NCI-H2029 treated with DMSO at 0.1 percent for 48 hours (cell line): ENCODE results near the gene SLC9A1.
"Not testable (repeated sequence)": the region's sequence is repeated elsewhere in the genome, so short reads cannot be mapped to it uniquely, and the experiment has no call there.

Experiments used
- DNase-seq: peaks from one replicate; lab custom pipeline; 2025; lab: John Stamatoyannopoulos, UW

Gene SLC9A1

DNA sequence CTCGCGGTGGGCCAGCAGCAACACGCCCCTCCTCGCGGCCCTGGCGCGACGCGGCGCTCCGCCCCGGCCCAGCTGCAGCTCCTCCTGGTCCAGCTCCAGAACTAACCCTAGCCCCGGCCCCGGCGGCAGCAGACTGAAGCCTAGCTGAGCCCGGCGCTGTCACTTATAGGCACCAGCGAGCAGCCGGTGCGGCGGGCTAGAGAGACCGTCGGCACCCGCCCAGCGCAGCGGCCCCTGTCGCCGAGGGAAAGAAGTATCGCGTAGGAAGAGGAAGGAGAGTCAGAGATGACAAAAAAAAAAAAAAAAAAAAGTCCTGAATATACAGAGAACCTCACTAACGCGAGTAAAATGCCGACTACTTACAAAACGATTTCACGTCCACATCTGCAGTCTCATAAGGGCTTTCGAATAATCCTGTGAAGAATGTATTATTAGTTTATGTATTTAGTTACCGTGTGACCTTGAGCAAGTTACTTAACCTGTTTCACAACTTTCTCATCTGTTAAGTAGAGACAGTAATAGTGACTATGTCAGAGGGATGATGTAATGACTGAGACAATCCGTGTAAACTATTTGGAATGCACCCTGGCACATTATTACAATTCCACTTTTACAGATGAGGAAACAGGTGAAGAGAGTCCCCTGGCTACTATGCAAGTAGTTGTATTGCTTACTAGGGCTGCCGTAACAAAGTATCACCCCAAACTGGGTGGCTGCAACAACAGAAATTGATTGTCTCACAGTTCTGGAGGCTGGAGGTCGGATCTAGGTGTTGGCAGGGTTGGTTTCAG, at the start of gene SLC9A1:
TSS of gene SLC9A1 (minus strand) at position 135 of the 791 bp plus-strand sequence. CDS start 791 bp downstream, outside the sequence.
- DNase-seq, result peak; percentile 75

- DNase-seq, result no peak
These were observed 49.0 kb upstream of the SLC9A1 start for GRCh38 chr1:27203946-27204345.

DNA sequence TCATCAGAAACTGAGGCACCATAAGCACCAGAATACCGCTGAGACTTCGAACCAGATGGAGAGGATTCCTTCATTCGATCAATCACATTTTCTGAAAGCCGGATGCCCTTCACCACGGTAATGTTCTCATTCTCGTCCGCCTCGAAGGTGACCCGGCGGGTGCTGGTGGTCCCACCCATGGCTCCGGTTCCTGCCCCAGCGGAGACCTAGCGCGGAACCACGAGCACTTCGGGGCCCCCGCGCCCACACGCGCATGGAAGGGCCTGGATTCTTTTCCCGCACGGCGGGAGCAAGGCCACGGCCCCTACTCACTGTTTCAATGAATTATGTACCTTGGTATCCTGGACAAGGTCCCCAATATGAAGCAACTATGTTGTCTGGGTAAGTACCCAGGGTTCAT, 46.4 kb upstream of the SLC9A1 start:
- DNase-seq, result no peak

DNA sequence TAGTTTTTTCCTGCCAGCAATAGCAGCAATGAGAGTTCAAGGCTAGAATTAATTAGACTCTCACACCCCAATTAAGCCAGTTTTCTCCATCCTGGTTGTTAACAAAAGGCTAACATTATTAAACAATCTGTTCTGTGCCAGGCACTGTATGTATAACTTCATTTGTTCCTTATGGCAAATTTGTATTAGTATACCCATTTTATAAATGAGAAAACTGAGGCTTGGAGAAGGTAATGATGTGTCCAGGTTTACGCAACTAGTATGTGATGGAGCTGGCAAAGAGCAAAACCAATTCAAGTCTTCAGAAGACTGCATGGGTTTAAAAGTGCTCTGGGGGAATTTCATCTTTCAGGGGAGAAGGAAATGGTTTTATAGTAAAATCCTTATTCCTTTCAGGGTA, 38.3 kb upstream of the SLC9A1 start:
- DNase-seq, result no peak

- DNase-seq, result no peak
These were observed 37.2 kb upstream of the SLC9A1 start for GRCh38 chr1:27192039-27192529.

GRCh38 chr1:27184665-27185064, 29.7 kb upstream of the SLC9A1 start:
- DNase-seq, result not testable (repeated sequence)

DNA sequence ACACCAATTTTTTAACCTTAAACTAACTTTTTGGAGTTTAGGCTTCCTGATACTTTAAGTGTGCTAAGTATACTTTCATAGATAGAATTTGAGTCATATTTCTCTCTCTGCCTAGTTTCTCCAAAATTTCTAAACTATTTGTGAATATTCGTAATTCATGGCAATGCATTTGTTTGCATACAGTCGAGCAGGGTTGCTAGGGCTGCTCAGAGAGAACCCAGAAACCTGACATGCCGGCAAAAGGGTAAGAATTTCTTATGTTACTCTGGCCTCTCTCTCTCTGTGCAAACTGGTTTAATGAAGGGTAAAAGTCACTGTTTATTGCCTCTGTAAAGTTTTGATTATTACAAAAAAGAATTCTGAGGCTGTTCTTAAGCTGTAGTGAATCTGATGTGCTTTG, 25.1 kb upstream of the SLC9A1 start:
- no peak for DNase-seq

DNA sequence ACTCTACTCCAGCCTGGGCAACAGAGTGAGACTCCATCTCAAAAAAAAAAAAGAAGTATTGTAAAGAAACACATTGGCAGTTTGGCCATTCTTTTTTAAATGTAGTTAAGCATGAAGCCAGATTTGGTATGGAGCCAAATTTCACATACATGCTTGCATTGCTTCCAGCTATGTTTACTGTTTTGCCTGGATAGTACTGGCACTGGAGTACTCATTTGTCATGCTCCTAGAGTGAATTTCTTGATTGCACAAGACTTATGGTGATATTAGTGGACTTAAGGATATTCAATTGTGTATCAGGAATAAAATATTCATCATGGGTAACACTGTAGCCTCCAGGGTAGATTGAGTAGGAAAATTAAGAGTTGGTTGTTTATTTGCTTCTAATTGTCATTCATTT, 24.5 kb upstream of the SLC9A1 start:
- DNase-seq, result no peak

DNA sequence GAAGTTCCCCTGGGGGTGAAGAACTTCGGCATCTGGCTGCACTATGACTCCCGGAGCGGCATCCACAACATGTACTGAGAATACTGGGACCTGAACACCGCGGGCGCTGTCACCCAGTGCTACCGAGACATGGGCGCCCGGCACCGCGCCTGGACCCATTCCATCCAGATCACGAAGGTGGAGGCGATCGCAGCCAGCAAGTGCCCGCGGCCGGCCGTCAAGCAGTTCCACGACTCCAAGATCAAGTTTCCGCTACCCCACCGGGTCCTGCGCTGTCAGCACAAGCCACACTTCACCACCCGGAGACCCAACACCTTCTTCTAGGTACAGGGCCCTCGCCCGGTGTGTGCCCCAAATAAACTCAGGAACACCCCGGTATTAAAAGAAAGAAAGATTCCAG, 22.0 kb upstream of the SLC9A1 start:
- no peak for DNase-seq

DNA sequence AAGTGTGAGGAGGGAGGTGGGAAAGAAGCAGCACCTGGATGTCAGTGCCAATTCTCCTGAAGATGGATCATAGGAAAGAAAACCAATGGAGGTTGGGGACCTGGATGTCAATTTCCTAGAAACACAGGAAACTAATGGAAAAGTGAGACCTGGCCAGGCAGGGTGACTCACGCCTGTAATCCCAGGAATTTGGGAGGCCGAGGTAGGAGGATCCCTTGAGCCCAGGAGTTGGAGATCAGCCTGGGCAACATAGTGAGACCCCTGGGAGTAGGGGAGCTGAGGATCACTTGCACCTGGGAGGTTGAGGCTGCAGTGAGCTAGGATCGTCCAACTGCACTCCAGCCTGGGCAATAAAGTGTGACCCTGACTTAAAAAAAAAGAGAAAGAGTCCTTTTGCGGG, 21.4 kb upstream of the SLC9A1 start:
- no peak for DNase-seq

DNA sequence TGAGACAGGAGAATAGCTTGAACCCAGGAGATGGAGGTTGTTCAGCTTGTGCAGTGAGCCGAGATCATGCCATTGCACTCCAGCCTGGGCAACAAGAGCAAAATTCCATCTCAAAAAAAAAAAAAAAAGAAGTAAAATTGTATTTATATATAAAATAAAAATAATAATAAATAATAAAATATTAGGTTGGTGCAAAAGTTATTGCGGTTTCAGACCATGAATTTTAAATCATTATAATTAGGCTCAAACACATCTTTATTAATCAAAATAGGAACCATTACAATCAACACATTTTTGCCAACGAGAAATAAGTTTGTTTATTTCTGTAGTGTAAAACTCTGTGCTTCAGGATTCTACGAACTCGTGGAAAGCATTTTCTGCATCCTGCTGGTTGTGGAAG, 18.1 kb upstream of the SLC9A1 start:
- not testable (repeated sequence) for DNase-seq

DNA sequence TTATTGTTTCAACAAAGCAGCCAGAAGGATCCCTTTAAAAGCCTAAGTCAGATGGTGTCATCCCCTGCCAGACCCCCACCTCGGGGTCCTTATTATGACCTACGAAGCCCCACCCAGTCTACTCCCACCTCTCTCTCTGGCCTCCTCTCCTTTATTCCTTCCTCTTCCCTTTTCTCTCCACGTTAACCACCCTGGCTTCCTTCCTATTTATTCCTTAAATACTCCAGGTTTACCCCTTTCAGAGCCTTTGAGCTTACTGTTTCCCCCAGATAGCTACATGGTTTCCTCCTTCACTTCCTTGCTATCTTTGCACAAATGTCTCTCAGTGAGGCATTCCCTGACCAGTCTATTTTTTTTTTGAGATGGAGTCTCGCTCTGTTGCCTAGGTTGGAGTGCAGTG, 12.0 kb upstream of the SLC9A1 start:
- DNase-seq, result no peak

DNA sequence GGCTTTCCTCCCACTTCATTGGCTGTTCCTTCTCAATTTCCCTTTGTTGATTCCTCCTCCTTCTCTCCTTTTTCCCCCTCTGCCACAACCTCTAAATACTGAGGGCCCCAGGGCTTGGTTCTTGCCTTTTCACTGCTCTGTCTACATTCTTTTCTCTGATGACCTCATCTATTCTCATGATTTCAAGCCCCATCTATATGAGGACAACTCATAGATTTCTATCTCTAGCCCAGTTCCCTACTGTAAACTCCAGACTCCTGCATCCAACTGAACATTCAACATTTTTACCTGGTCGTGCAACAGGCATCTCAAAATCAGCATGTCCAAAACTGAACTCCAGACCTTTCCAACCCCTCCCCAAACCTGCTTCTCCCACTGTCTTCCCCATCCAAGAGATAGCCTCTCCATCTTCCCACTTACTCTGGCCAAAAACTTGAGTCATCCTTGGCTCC, 11.5 kb upstream of the SLC9A1 start:
- no peak for DNase-seq

- DNase-seq, result no peak
These were observed 8.2 kb upstream of the SLC9A1 start for GRCh38 chr1:27163093-27163492.

- no peak for DNase-seq
These were observed 7.2 kb upstream of the SLC9A1 start for GRCh38 chr1:27162090-27162489.

DNA sequence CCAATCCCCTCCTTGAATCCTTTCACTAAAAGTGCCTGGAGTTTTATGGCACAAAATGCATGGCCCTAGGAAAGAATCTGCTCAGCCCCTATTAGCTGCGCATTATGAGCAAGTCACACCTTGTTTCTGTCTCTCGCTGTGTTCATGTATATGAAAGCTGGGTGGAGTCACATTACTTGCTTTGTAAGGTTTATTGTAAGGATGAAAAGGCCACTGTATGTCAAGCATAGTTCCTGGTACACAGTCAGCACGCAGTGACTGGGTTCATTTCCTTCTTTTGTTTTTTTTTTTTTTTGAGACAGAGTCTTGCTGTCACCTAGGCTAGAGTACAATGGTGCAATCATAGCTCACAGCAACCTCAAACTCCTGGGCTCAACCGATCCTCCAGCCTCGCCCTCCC, 6.7 kb upstream of the SLC9A1 start:
- DNase-seq, result no peak

GRCh38 chr1:27157194-27157593, 2.3 kb upstream of the SLC9A1 start:
- no peak for DNase-seq

- no peak for DNase-seq
These were observed 395 bp downstream of the SLC9A1 start for GRCh38 chr1:27154469-27154990.

DNA sequence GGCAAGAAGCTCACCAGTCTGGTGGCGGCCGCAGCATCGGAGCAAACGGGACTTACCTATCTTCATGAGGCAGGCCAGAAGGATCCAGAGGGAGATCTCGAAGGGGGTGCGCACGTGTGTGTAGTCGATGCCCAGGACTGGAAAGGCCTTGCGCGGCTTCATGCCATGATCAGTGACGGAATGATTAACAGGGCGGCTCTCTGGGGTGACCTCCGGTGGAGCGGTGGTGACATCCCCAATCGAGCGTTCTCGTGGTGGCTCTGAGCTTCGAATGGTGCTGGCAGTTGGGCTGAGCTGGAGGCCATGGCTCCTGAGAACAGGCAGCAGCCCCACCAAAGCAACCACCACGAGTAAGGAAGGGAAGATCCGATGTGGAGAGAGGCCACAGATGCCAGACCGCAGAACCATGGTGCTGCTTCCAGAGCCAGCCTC, 982 bp downstream of the SLC9A1 start:
- no peak for DNase-seq

- no peak for DNase-seq
These were observed 1.4 kb downstream of the SLC9A1 start for GRCh38 chr1:27153549-27153886.

GRCh38 chr1:27152829-27153548, 1.9 kb downstream of the SLC9A1 start:
- DNase-seq, result no peak

DNA sequence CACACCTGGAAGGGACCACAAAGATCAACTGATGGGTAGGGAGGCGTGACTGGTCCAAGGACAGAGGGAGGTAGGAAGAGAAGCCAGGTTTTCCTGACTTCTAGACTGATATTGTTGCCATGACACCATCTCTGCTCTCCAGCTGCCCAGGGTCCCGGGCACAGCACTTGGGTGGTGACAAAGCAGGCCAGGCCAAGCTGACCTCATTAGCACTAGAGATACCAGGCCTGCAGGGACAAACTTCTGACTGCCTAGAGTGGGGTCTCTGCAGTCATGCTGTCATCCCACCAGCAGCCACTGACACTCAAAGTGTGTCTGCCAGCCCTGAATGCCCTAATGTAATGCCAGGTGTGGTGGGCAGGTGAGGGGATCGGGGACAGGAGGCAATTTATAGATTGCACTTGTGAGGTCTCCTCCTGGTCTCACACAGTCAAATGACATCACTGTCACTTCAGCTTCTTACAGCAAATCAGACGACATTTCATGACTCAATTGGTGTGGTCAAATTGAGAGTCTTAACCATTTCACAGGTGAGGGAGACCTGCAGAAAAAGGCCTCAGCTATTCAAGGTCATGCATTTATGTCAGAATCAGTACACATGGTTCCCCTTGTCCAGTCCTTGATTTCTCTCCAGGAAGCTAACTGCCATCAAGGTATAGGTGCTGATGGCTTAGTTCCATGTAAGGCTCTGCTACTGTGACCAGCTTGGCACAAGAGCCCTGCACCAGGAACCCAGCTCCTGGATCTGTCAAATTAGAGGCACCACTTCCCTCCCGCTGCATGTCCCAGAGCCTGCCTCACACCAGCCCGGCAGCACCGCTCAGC, 2.7 kb downstream of the SLC9A1 start:
- DNase-seq, result no peak
